Measurements from ENCODE around the gene SCAF4.
"Not testable (repeated sequence)": the region's sequence is repeated elsewhere in the genome, so short reads cannot be mapped to it uniquely, and the experiment has no call there.

SCAF4 gene

GRCh38 chr21:31656199-31657095 lies 75.5 kb downstream of the SCAF4 start:
- no peak overlapping the region for H3K4me3 ChIP-seq (replicated peaks; ENCODE audit: low read depth, low read length)
- no peak for DNase-seq (ENCODE audit: extremely low read depth, low read depth)
- TF ChIP-seq CTCF (IDR thresholded peaks at IDR 0.05; ENCODE audit: low read depth, low read length, missing control alignments): no peak

GRCh38 chr21:31654821-31655580 lies 76.9 kb downstream of the SCAF4 start:
- DNase-seq (ENCODE audit: extremely low read depth, low read depth); H3K4me3 ChIP-seq (replicated peaks; ENCODE audit: low read depth, low read length): not testable (repeated sequence)

GRCh38 chr21:31654340-31654739 lies 77.6 kb downstream of the SCAF4 start:
- TF ChIP-seq CTCF (IDR thresholded peaks at IDR 0.05; ENCODE audit: low read depth, low read length, missing control alignments): no peak

GRCh38 chr21:31651491-31651890 lies 80.4 kb downstream of the SCAF4 start:
- not testable (repeated sequence) for H3K4me3 ChIP-seq (replicated peaks; ENCODE audit: low read depth, low read length)

More at GRCh38 chr21:31654340-31654739, 77.6 kb downstream of the SCAF4 start:
- H3K4me3 ChIP-seq (replicated peaks; ENCODE audit: low read depth, low read length): no peak overlapping the region
- DNase-seq (ENCODE audit: extremely low read depth, low read depth): no peak

GRCh38 chr21:31650930-31651329 lies 81.0 kb downstream of the SCAF4 start:
- no peak for TF ChIP-seq CTCF (IDR thresholded peaks at IDR 0.05; ENCODE audit: low read depth, low read length, missing control alignments)
- H3K4me3 ChIP-seq (replicated peaks; ENCODE audit: low read depth, low read length): no peak overlapping the region
- no peak for DNase-seq (ENCODE audit: extremely low read depth, low read depth)

More at GRCh38 chr21:31651491-31651890, 80.4 kb downstream of the SCAF4 start:
- DNase-seq (ENCODE audit: extremely low read depth, low read depth): not testable (repeated sequence)

- H3K4me3 ChIP-seq (replicated peaks; ENCODE audit: low read depth, low read length): no peak overlapping the region
- DNase-seq (ENCODE audit: extremely low read depth, low read depth): no peak
- TF ChIP-seq CTCF (IDR thresholded peaks at IDR 0.05; ENCODE audit: low read depth, low read length, missing control alignments): no peak
Measured at GRCh38 chr21:31647650-31648049, 84.3 kb downstream of the SCAF4 start.

- TF ChIP-seq CTCF (IDR thresholded peaks at IDR 0.05; ENCODE audit: low read depth, low read length, missing control alignments): no peak
- no peak for DNase-seq (ENCODE audit: extremely low read depth, low read depth)
- H3K4me3 ChIP-seq (replicated peaks; ENCODE audit: low read depth, low read length): no peak overlapping the region
Measured at GRCh38 chr21:31644643-31645042, 87.3 kb downstream of the SCAF4 start.
